GM19043 (cell line): Measurements from ENCODE around the gene GPR142.
"Not testable (repeated sequence)": the region's sequence is repeated elsewhere in the genome, so short reads cannot be mapped to it uniquely, and the experiment has no call there.

ENCODE experiments used
- ATAC-seq: cut with Tn5 transposase; IDR thresholded peaks from one replicate; pipeline ENCODE4 v1.9.1; 2021; ENCODE audit warnings: low read depth; ENCODE audit not compliant: unreplicated experiment

Gene GPR142

GRCh38 chr17:74390680-74391653 is 23.7 kb downstream of the GPR142 start:
- no peak for ATAC-seq

- ATAC-seq, result no peak
Measured at GRCh38 chr17:74391771-74392170, 24.5 kb downstream of the GPR142 start.

- no peak for ATAC-seq
Measured at GRCh38 chr17:74392848-74393247, 25.5 kb downstream of the GPR142 start.

GRCh38 chr17:74393346-74393942 is 26.1 kb downstream of the GPR142 start:
- ATAC-seq, result no peak

GRCh38 chr17:74394275-74394950 is 27.1 kb downstream of the GPR142 start:
- no peak for ATAC-seq

GRCh38 chr17:74394977-74395376 is 27.7 kb downstream of the GPR142 start:
- ATAC-seq, result no peak

- no peak for ATAC-seq
Measured at GRCh38 chr17:74396567-74396966, 29.3 kb downstream of the GPR142 start.

GRCh38 chr17:74402048-74402447 is 34.7 kb downstream of the GPR142 start:
- ATAC-seq, result no peak

GRCh38 chr17:74403512-74404137 is 36.3 kb downstream of the GPR142 start:
- no peak for ATAC-seq

GRCh38 chr17:74404218-74404617 is 36.9 kb downstream of the GPR142 start:
- ATAC-seq, result no peak

- no peak for ATAC-seq
Measured at GRCh38 chr17:74404789-74405188, 37.5 kb downstream of the GPR142 start.

GRCh38 chr17:74405311-74405710 is 38.0 kb downstream of the GPR142 start:
- not testable (repeated sequence) for ATAC-seq

- no peak for ATAC-seq
Measured at GRCh38 chr17:74407384-74407783, 40.1 kb downstream of the GPR142 start.

- ATAC-seq, result no peak
Measured at GRCh38 chr17:74408262-74408661, 41.0 kb downstream of the GPR142 start.

GRCh38 chr17:74408815-74409214 is 41.5 kb downstream of the GPR142 start:
- no peak for ATAC-seq

GRCh38 chr17:74410001-74410443 is 42.7 kb downstream of the GPR142 start:
- no peak for ATAC-seq

- no peak for ATAC-seq
Measured at GRCh38 chr17:74412581-74412980, 45.3 kb downstream of the GPR142 start.

- no peak for ATAC-seq
Measured at GRCh38 chr17:74413491-74413890, 46.2 kb downstream of the GPR142 start.

- no peak for ATAC-seq
Measured at GRCh38 chr17:74414510-74414909, 47.2 kb downstream of the GPR142 start.

- ATAC-seq, result no peak
Measured at GRCh38 chr17:74415608-74416396, 48.5 kb downstream of the GPR142 start.
